Measurements from ENCODE around the gene MEDAG.

Gene MEDAG

DNA sequence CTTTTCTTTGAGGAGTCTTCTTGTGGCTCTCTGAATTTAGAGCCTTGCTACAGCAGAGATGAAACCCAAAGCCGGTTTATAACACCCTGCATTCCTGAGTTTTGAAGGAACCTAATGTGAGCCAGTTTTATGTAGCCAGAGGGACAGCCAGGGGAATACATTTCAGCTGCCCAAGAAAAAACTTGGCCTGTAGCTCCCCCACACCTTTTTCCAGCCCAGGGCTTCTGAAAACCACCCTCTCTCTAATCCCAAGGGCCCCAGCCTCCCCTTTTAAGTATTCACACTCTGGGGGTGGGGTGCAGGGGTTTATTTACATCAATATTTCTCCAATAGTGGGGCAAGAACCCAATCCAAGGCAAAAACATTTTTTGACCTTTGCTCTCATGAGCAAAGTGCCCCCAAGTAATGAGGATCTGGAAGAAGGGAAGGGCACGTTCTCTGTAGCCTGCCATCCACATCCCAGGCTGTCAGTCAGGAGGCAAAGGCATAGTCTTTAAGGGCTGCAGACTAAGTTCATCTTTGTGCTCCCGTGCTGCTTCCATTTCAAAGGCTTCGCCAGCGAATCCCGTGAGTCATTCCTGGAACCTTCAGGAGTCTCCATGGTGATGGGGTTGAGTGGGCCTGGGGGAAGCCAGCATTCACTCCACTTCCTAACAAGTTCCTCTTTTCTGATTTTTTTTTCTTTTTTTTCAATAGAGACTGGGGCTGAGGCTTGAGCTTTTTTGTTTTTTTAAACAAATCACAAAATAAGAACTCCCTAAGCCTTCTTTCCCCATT is 33.2 kb upstream of the MEDAG start:
- DNase-seq (ENCODE audit: low read depth) = peak; percentile 64

GRCh38 chr13:30873499-30873898 is 32.6 kb upstream of the MEDAG start:
- DNase-seq (ENCODE audit: low read depth) = no peak

DNA sequence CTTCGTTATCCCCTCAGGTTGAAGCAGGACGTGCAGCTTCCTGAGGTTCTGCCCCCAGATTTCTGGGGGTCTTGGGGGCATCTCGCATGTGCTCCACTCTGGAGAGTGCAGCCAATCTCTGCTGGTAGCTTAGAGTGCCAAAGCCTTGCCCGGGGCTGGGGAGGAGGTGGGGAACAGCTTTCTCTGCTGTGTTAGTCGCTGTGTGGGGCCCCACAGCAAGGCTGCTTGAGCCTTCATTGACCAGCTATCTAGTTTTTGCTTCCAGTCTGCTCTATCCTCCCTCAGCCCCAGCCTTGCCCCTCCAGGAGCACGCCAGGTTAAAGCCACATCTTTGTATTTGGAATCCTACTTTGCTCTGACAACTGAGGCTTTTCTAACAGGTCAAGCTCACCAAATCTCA is 32.0 kb upstream of the MEDAG start:
- DNase-seq (ENCODE audit: low read depth) = no peak

- no peak for DNase-seq (ENCODE audit: low read depth)
These were observed 31.5 kb upstream of the MEDAG start for GRCh38 chr13:30874561-30874960.

- DNase-seq (ENCODE audit: low read depth) = no peak
These were observed 28.7 kb upstream of the MEDAG start for GRCh38 chr13:30877335-30877734.

GRCh38 chr13:30880151-30880855 is 25.8 kb upstream of the MEDAG start:
- no peak for DNase-seq (ENCODE audit: low read depth)

GRCh38 chr13:30880856-30881155 is 25.3 kb upstream of the MEDAG start:
- peak; percentile 77 for DNase-seq (ENCODE audit: low read depth)

GRCh38 chr13:30881191-30881651 is 24.9 kb upstream of the MEDAG start:
- DNase-seq (ENCODE audit: low read depth) = no peak

DNA sequence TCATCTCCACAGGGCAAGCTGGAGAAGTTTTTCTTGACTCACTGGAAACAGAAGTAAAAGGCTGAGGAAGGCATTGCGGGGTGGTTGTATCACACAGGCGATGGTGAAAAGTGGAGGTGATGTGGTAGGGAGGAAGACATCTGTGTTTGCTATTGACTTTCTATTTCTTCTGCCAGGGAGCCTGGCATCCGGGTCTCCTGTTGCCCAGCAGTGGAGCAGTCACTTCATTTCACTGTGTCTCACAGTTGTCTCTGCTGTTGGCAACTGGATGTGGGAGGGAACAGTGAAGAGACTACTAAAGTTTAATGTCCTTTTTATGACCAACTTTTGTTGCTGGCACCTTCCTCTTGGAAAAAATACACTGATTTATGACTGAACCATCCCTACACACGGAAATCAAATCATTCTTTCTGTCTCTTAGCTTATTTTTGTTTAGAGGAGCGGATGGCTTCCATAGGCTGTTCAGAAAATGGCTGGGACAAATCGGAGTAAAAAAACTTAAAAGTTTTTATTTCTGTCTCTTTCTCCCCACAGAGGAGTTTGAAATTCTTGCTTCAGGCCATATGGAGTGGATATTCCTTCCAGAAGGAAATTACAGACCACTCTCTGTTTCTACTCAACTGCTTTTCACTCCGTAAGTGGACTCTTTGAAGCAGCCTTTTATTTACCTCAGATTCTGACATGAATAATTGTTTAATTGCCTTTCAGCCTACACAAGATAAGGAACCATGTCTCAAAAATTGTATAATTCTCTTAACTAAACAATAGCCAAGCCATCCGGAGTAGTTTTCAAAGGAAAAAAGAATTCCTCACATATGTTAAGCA is 23.8 kb upstream of the MEDAG start:
- DNase-seq (ENCODE audit: low read depth) = no peak

GRCh38 chr13:30882996-30883766 is 22.9 kb upstream of the MEDAG start:
- no peak for DNase-seq (ENCODE audit: low read depth)

DNA sequence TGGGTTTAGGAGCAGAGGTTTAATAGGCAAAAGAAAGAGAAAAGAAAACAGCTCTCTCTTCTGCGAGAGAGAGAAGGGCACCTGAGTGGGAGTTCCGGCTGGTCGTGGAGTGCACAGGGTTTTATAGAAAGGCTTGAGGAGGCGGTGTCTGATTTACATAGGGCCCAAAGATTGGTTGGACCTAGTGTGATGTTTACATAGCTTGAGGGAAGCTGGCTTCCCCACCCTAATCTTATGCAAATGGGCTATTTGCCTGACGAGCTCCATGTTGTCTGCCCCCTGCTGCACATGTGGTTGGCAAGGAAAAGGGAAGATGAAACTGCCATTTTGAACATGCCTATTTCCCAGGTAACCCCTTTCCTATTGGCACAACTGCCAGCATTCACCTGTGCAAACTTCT is 21.5 kb upstream of the MEDAG start:
- DNase-seq (ENCODE audit: low read depth) = no peak

- DNase-seq (ENCODE audit: low read depth) = no peak
These were observed 16.8 kb upstream of the MEDAG start for GRCh38 chr13:30889196-30889690.

- no peak for DNase-seq (ENCODE audit: low read depth)
These were observed 13.1 kb upstream of the MEDAG start for GRCh38 chr13:30892966-30893365.

GRCh38 chr13:30895773-30896172 is 10.3 kb upstream of the MEDAG start:
- peak; percentile 61 for DNase-seq (ENCODE audit: low read depth)

DNA sequence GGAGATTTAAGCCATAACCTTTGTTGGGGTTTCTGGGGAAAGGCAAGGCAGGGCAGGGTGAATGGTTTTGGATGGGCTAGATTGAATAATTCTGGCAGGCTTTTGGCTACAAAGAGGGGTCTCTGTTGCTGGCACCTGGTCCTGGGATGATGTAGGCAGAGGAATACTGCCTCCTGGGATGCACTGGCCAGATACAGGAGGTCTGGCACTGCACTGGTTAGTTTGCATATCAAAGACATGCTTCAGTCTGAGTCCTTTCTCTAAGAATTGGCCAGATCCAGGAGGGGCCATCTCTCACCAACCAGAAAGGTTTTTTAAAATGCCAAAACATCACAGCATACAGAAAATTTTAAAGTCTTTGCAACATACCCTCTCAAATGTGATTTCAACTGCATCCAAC is 8.0 kb upstream of the MEDAG start:
- no peak for DNase-seq (ENCODE audit: low read depth)

GRCh38 chr13:30898678-30899241 is 7.3 kb upstream of the MEDAG start:
- peak; percentile 76 for DNase-seq (ENCODE audit: low read depth)

GRCh38 chr13:30900436-30900835 is 5.6 kb upstream of the MEDAG start:
- no peak for DNase-seq (ENCODE audit: low read depth)

- DNase-seq (ENCODE audit: low read depth) = no peak
These were observed 4.9 kb upstream of the MEDAG start for GRCh38 chr13:30900952-30901749.

DNA sequence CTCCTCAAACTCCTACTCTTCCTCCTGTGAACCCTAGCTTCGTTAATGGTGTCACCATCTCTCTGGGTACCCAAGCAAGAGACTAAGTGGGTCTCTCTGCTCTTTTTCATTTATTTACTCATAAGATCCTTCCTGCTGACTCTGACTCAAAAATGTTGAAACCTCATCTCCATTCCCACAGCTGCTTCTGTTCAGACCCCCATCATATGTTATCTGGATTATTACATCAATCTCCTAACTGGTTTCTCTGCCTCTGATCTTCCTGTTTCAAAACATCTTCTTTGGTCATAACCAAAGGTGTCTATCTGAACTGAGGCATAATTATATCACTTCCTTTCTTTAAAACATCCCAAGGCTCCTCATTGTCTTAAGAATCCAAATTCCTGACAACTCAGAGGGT is 2.0 kb upstream of the MEDAG start:
- no peak for DNase-seq (ENCODE audit: low read depth)

- DNase-seq (ENCODE audit: low read depth) = no peak
These were observed 460 bp downstream of the MEDAG start for GRCh38 chr13:30906411-30907051.
